ENCODE data around the gene SGSM2.
A peak's percentile ranks its signal among the peaks of the same experiment; 100 is the strongest.

SGSM2 gene

GRCh38 chr17:2398655-2399571 is 61.6 kb downstream of the SGSM2 start:
- DNase-seq (ENCODE audit: low read depth): peak; percentile 49

GRCh38 chr17:2399572-2400473 is 62.5 kb downstream of the SGSM2 start:
- DNase-seq (ENCODE audit: low read depth): peak; percentile 97

GRCh38 chr17:2400474-2400866 is 63.2 kb downstream of the SGSM2 start:
- peak; percentile 61 for DNase-seq (ENCODE audit: low read depth)

GRCh38 chr17:2400877-2401425 is 63.6 kb downstream of the SGSM2 start, which contains the start of gene MNT:
Gene MNT, minus strand, starts transcription at chr17:2401060. Its CDS starts 348 bp downstream, at chr17:2400712.
- DNase-seq (ENCODE audit: low read depth): peak; percentile 95

GRCh38 chr17:2401426-2402221 is 64.3 kb downstream of the SGSM2 start:
- peak; percentile 98 for DNase-seq (ENCODE audit: low read depth)

- no peak for DNase-seq (ENCODE audit: low read depth)
Measured at GRCh38 chr17:2402544-2402943, 65.2 kb downstream of the SGSM2 start.

- no peak for DNase-seq (ENCODE audit: low read depth)
Measured at GRCh38 chr17:2403044-2403443, 65.7 kb downstream of the SGSM2 start.

- DNase-seq (ENCODE audit: low read depth): no peak
Measured at GRCh38 chr17:2405247-2405926, 68.1 kb downstream of the SGSM2 start.

GRCh38 chr17:2406271-2406902 is 69.1 kb downstream of the SGSM2 start:
- no peak for DNase-seq (ENCODE audit: low read depth)

GRCh38 chr17:2406903-2407790 is 69.8 kb downstream of the SGSM2 start:
- no peak for DNase-seq (ENCODE audit: low read depth)

GRCh38 chr17:2410951-2411350 is 73.7 kb downstream of the SGSM2 start:
- DNase-seq (ENCODE audit: low read depth): no peak

- DNase-seq (ENCODE audit: low read depth): no peak
Measured at GRCh38 chr17:2412561-2413021, 75.3 kb downstream of the SGSM2 start.

GRCh38 chr17:2414446-2415064 is 77.3 kb downstream of the SGSM2 start:
- no peak for DNase-seq (ENCODE audit: low read depth)

GRCh38 chr17:2415081-2415480 is 77.8 kb downstream of the SGSM2 start:
- no peak for DNase-seq (ENCODE audit: low read depth)

- peak; percentile 81 for DNase-seq (ENCODE audit: low read depth)
Measured at GRCh38 chr17:2416010-2416734, 78.9 kb downstream of the SGSM2 start.

- DNase-seq (ENCODE audit: low read depth): no peak
Measured at GRCh38 chr17:2418572-2418971, 81.3 kb downstream of the SGSM2 start.

- DNase-seq (ENCODE audit: low read depth): no peak
Measured at GRCh38 chr17:2419486-2419885, 82.2 kb downstream of the SGSM2 start.

- no peak for DNase-seq (ENCODE audit: low read depth)
Measured at GRCh38 chr17:2420176-2420575, 82.9 kb downstream of the SGSM2 start.

Data from activated T-cell treated with anti-CD3 and anti-CD28 coated beads for 48 hours (primary cell).